HG02678 (cell line): Measurements from ENCODE around the gene SIM2.
"Not testable (repeated sequence)": the region's sequence is repeated elsewhere in the genome, so short reads cannot be mapped to it uniquely, and the experiment has no call there.

Experiments
- ATAC-seq: cut with Tn5 transposase; IDR thresholded peaks from one replicate; pipeline ENCODE4 v1.9.1; 2021; ENCODE audit warnings: mild to moderate bottlenecking, moderate library complexity; ENCODE audit not compliant: unreplicated experiment

SIM2 gene

GRCh38 chr21:36698981-36699545 lies at the start of gene SIM2:
Gene SIM2 (plus strand): TSS chr21:36699115. CDS start chr21:36699747, 632 bp downstream.
- ATAC-seq = no peak

- ATAC-seq = no peak
Observed at GRCh38 chr21:36654324-36654723, 44.6 kb upstream of the SIM2 start.

- ATAC-seq = no peak
Observed at GRCh38 chr21:36654796-36655325, 44.1 kb upstream of the SIM2 start.

- ATAC-seq = no peak
Observed at GRCh38 chr21:36656138-36656537, 42.8 kb upstream of the SIM2 start.

GRCh38 chr21:36657290-36657689 lies 41.6 kb upstream of the SIM2 start:
- not testable (repeated sequence) for ATAC-seq

GRCh38 chr21:36657999-36658398 lies 40.9 kb upstream of the SIM2 start:
- ATAC-seq = no peak

- ATAC-seq = no peak
Observed at GRCh38 chr21:36658926-36659325, 40.0 kb upstream of the SIM2 start.

- ATAC-seq = no peak
Observed at GRCh38 chr21:36661511-36662309, 37.2 kb upstream of the SIM2 start.

- no peak for ATAC-seq
Observed at GRCh38 chr21:36663033-36663855, 35.7 kb upstream of the SIM2 start.

- no peak for ATAC-seq
Observed at GRCh38 chr21:36664662-36664990, 34.3 kb upstream of the SIM2 start.

- ATAC-seq = no peak
Observed at GRCh38 chr21:36665806-36666205, 33.1 kb upstream of the SIM2 start.

GRCh38 chr21:36668713-36669112 lies 30.2 kb upstream of the SIM2 start:
- ATAC-seq = no peak

- ATAC-seq = no peak
Observed at GRCh38 chr21:36671836-36672235, 27.1 kb upstream of the SIM2 start.

GRCh38 chr21:36672296-36672695 lies 26.6 kb upstream of the SIM2 start:
- not testable (repeated sequence) for ATAC-seq

GRCh38 chr21:36672737-36673136 lies 26.2 kb upstream of the SIM2 start:
- no peak for ATAC-seq

- ATAC-seq = no peak
Observed at GRCh38 chr21:36676039-36676950, 22.6 kb upstream of the SIM2 start.

GRCh38 chr21:36677443-36677842 lies 21.5 kb upstream of the SIM2 start:
- no peak for ATAC-seq

GRCh38 chr21:36678538-36678937 lies 20.4 kb upstream of the SIM2 start:
- ATAC-seq = no peak

GRCh38 chr21:36681117-36681631 lies 17.7 kb upstream of the SIM2 start:
- no peak for ATAC-seq

- no peak for ATAC-seq
Observed at GRCh38 chr21:36684957-36685714, 13.8 kb upstream of the SIM2 start.
